ENCODE measurements around the gene ANKDD1A.

GRCh38 chr15:64987136-64987535 is 75.4 kb downstream of the ANKDD1A start:
- TF ChIP-seq HOXA7 (CRISPR knock-in tag; IDR thresholded peaks at IDR 0.05; ENCODE audit: borderline replicate concordance) (no peak), ZNF571 (tag by site-specific recombination; IDR thresholded peaks at IDR 0.05) (no peak), ZNF580 (tag by site-specific recombination; IDR thresholded peaks at IDR 0.05) (no peak), ZFP41 (tag by site-specific recombination; IDR thresholded peaks at IDR 0.05; ENCODE audit: borderline replicate concordance) (no peak), ZNF658 (tag by site-specific recombination; IDR thresholded peaks at IDR 0.05) (no peak), SCRT1 (tag by site-specific recombination; IDR thresholded peaks at IDR 0.05; ENCODE audit: borderline replicate concordance) (no peak), PRDM10 (tag by site-specific recombination; IDR thresholded peaks at IDR 0.05) (no peak), ZNF561 (tag by site-specific recombination; IDR thresholded peaks at IDR 0.05; ENCODE audit: borderline replicate concordance) (no peak)
- TF ChIP-seq, protein P1, sequence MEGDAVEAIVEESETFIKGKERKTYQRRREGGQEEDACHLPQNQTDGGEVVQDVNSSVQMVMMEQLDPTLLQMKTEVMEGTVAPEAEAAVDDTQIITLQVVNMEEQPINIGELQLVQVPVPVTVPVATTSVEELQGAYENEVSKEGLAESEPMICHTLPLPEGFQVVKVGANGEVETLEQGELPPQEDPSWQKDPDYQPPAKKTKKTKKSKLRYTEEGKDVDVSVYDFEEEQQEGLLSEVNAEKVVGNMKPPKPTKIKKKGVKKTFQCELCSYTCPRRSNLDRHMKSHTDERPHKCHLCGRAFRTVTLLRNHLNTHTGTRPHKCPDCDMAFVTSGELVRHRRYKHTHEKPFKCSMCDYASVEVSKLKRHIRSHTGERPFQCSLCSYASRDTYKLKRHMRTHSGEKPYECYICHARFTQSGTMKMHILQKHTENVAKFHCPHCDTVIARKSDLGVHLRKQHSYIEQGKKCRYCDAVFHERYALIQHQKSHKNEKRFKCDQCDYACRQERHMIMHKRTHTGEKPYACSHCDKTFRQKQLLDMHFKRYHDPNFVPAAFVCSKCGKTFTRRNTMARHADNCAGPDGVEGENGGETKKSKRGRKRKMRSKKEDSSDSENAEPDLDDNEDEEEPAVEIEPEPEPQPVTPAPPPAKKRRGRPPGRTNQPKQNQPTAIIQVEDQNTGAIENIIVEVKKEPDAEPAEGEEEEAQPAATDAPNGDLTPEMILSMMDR (tag by site-specific recombination; IDR thresholded peaks at IDR 0.05), result no peak
- TF ChIP-seq, protein P2, sequence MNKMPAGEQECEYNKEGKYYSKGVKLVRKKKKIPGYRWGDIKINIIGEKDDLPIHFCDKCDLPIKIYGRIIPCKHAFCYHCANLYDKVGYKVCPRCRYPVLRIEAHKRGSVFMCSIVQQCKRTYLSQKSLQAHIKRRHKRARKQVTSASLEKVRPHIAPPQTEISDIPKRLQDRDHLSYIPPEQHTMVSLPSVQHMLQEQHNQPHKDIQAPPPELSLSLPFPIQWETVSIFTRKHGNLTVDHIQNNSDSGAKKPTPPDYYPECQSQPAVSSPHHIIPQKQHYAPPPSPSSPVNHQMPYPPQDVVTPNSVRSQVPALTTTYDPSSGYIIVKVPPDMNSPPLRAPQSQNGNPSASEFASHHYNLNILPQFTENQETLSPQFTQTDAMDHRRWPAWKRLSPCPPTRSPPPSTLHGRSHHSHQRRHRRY (tag by site-specific recombination; IDR thresholded peaks at IDR 0.05), result no peak

Data from HEK293 (cell line).